GM19025 (cell line): ENCODE data around the gene DNAAF5.

Experiments
- ATAC-seq: cut with Tn5 transposase; IDR thresholded peaks from one replicate; pipeline ENCODE4 v1.9.1; 2021; ENCODE audit warnings: mild to moderate bottlenecking, low read depth, moderate library complexity; ENCODE audit not compliant: unreplicated experiment

The DNAAF5 gene

DNA sequence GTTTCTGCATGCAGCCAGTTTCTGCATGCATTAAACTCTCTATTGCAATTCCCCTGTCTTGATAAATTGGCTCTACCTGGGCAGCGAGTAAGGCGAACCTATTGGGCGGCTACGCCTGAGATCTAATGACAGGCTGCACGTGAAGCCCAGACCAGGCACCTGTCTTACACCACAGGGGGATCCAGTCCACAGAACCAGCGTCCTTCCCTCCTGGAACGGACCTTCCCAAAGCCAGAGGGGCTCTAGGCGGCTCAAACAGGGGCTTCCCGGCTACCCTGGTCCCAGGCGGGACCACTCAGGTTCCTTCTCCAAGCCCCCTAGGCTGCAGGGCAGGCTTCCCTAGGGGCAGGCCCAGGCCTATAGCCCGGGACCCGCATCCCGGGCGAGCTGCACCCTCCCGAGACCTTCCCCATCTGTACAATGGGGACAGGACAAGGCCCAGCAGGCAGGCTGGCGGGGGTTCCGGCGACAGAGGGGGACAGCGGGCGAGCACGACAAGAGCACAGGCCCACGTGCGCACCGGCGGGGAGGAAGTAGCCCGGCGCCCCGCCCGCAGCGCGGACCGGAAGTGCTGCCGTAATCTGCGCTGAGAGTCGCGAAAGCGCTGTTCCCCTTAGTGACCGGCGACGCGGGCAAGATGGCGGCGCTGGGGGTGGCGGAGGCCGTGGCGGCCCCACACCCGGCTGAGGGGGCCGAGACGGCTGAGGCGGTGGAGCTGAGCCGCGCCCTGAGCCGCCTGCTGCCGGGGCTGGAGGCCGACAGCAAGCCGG, at the start of gene DNAAF5:
Gene DNAAF5, plus strand, starts transcription at position 616 of the 770 bp plus-strand sequence. Its CDS starts 22 bp downstream, at position 638.
- ATAC-seq, result peak; percentile 85

DNA sequence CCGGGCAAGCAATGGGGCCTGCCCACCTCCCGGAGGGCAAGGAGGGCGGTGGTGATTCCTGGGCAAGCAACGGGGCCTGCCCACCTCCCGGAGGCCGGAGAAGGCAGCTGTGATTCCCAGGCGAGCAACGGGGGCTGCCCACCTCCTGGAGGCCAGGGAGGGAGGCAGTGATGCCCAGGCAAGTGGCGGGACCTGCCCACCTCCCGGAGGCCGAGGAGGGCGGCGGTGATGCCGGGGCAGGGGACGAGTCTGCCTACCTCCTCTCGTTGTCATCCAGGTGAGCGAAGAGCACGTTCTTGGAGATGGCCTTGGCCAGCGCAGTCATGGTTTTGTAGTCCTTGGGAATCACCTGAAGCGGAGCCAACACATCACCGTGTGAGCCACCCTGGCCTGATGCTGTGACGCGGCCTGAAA, 49.5 kb upstream of the DNAAF5 start:
- ATAC-seq, result no peak

DNA sequence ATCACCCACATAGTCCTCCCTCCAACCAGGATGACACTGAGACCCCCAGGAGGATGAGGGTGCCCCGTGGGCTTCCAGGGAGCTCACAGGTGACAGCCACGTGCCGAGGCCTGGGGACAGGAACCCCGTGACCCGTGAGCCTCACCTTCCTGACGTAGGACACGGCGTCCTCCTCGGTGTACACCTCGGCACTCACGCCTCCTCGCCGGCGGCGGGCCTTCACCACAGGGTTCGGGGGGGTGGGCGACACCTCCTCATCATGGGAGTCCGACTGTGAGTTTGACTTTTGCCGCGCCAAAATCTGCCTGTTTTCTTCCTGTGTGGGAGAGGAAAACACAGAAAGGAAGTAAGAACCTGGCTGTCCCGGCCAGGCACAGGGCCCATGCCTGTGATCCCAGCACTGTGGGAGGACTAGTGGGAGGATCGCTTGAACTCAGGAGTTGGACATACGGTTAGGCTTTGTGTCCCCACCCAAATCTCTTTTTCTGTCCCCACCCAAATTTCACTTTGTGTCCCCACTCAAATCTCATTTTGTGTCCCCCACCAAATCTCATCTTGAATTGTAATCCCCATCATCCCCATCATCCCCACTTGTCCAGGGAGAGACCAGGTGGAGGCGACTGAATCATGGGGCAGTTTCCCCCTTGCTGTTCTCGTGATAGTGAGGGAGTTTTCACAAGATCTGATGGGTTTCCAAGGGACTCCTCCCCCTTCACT, 45.9 kb upstream of the DNAAF5 start:
- no peak for ATAC-seq

DNA sequence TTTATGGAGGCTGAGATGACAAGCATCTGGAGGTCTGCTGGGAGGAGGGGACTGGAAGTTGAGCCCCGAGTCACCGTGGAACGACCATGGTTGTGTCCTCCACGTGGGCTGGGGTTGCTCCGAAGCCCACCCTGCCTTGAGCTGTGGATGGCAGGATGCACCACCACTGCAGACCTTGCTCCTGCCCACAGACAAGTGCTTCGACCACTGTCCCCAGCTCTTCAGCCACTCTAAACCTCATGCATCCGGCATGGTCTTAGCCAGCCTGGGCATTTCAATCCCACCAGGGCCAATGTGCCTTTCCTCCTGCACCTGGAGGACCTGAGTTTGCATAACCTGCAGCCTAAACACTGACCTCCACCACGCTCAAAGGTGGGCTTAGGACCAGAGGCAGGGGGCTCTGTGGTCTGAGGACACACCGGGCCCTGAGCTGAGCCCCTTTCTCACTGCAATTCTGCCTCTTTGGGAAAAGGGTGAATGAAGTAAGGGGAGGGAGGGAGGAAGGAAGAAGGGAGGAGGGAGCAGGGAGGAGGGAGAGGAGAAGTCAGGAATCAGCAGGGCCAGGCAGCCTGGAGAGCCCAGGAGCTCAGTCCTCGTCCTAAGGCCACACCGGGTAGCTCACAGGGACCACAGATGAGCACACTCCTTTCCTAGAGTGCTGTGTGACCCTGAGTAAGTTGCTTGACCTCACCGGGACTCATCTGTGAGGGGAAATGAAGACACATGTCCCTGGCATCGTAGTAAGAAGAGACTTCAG, 44.8 kb upstream of the DNAAF5 start:
- no peak for ATAC-seq

DNA sequence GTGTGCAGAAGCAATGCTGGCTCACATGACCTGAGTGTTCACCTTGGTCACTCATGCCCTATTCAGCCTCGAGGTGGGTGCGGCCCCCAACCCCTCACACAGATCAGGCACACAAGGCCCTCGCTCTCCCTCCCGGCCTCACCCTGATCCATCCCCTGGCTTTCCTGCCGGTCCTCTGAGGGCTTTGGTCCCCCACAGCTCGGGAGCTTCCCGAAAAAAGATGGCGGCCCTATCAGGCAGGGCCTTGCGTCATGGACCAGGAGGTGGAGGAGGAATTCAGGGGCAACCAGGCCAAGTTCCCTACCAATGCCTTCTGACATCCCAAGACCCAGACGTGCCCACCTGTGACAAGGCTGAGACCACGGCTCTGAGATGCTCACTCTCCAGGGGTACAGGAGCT, 43.7 kb upstream of the DNAAF5 start:
- ATAC-seq, result no peak

DNA sequence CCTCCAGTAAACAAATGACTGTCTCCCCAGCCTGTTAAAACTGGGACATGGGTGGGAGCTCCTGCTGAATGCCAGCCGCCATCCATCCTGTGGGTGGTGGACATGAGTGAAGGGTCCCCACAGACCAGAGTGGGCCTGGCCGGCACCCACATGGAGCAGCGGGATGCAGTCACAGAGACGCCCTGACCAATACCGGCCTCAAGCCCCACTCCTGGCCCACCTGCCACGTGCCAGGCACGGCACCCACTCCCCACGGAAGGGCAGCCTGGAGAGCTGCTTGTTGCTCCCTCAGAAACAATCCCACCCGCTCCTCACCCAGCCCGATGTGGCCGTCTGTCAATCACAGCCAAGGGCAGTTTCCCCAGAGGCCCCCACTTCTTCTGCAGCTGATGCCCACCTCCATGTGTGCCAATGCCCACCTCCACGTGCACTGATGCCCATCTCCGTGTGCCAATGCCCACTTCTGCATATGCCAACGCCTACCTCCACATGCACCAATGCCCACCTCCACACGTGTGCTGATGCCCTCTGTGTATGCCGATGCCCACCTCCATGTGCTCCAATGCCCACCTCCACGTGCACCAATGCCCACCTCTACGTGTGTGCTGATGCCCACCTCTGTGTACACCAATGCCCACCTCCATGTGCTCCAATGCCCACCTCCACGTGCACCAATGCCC, 42.8 kb upstream of the DNAAF5 start:
- no peak for ATAC-seq

DNA sequence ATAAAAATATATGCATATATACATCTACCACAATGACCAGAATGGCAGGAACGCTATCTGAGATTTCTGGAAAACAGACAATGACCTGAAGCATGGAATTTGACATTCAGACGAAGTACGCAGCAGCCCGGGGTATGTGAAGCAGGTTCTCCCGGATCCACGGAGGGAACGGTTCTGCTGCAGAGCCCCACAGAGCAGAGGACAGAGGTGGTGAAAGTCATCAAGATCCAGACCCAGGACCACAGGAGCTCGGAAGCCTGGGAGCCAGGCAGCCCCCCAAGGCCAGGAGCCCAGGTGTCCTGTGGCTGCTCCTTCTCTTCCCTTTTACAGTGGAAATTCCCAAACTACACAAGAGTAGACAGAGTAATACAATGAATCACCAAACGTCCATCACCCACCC, 42.1 kb upstream of the DNAAF5 start:
- ATAC-seq, result no peak

DNA sequence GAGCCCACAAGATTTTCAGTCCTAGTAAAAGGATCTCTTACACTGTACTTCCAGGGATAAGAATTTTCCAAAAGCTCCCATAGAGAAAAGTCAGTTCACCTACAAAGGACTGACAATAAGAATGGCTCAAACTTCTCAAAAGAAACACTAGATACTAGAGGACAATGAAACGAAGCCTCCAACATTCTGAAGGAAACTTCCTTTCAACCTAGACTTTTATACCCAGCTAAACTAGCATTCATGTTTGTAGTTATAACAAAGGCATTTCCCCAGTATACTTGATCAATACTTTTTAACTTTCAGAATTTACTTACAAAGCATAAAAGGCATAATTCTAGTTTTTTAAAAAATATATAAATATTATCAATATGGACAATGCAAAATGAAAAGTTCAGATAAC, 41.0 kb upstream of the DNAAF5 start:
- no peak for ATAC-seq

DNA sequence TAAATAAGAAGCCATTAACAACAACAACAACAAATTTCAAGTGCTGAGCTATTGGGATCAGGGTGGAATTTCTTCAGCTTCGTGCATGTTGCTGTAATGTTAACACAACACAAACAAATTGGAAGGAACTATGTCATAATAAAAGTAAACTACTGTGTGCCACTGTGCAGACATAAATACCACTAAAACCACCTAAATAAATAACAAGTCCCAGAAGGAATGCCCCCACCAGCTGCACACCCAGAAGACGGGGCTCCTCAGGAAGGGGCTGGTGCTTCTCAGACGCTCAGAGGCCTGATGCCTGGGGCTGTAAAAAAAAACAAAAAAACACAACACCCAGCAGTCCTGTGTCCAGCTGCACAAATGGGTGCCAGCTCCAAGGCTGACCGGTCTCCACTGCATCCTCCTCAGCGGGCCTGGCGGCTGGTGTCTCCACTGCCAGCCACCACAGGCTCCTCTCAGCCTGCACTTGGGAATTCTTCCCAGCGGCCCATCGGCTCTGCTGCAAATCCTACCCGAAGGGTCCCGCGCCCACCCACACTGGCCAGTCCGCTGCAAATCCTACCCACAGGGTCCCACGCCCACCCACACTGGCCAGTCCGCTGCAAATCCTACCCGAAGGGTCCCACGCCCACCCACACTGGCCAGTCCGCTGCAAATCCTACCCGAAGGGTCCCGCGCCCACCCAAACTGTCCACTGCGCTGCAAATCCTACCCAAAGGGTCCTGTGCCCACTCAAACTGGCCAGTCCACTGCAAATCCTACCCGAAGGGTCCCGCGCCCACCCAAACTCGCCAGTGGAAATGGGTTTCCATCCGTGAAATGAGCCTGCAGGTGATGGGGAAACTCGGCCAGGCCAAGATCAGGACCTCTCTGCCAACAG, 35.8 kb upstream of the DNAAF5 start:
- ATAC-seq, result no peak

DNA sequence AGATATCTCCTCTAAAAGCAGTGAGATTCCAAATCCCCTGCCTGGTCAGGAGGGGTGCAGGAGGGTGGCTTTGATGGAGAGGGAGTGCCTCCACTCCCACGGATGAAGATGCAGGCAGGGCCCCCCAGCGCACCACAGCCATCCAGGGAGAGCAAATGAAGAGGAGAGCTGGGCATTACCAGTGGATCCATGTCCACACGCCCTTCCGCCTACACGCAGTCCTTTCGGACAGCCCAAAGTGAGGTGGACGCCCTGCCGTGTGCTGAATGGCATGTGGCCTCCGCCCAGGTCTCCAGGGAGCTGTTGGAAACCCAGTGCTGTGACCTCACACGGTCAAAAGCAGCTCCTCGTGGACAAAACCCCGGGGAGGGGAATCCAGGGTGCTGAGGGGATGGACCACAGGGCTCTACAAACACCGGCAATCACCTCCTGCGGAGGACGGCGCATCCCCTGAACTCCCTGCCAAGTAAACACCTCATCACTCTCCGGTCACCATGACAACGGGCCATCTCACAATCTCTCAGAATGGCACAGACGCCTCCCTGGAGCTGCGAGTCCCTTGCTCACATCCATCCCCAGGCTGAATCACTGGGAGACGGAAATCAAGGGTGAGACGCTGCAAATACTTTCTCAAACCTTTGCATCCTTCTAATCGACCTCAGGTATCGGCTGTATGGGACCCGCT, 35.0 kb upstream of the DNAAF5 start:
- ATAC-seq, result no peak

DNA sequence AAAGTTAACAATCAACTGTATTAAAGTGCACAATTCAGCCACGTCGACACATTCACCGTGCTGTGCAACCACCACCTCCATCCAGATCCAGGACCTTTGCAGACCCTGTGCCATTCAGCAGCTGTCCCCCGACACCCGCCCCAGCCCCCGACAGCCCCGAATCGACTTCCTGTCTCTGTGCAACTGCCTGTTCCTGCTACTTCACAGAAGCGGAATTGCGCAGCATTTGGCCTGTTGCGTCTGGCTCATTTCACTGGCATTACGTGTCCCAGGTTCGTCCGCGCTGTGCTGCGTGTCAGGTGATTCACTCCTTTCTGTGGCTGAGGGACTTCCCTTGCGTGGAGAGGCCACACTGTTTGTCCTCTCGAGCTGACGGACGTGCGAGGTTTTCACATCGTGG, 33.2 kb upstream of the DNAAF5 start:
- ATAC-seq, result no peak

DNA sequence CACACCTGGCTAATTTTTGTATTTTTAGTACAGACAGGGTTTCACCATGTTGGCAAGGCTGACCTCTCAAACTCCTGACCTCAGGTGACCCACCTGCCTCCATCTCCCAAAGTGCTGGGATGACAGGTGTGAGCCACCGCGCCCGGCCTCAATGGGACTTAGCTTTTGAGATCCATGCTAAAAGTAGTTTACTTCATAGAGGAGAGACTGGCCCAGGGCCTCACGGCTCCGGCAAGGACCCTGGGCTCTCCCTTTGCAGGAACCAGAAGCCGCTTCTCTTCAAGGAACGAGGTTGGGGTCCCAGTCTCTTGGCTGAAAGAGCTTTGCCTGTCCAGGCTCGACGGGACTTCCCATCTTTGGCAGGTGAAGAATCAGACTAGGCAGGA, 30.1 kb upstream of the DNAAF5 start:
- no peak for ATAC-seq

DNA sequence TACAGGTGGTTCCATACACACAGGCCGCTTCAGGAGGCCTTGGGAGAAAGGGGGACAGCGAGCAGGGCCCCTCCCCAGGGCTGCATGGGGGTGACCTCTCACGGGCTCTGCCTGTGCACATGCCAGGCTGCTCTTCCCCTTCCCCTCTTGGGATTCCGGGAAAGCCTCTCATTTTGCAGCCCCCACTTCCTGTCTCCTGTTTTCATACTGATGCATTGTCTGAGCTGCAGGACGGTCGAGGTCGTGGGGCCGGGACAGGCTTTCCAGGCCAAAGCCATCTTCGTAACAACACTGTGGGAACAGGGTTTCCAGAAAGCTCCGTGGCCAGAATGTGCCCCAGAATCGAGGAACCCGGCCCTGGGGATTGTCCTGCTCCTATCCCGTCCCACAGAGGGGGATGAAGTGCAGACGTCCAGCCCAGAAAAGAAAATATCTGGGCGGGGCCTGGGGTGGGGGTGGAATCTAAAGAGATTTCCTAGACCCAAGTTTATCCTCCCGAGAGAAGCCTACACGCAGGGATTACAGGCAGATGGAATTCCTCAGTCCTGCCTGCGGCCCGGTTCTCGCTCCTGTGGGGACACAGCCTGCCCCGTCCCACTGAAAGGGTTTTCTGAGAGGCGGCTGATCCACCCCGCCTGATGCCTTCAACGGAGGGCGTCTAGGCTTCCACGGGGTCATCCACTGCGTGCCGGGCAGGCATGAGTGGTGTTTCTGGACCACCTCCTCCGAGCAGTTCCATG, 29.5 kb upstream of the DNAAF5 start:
- no peak for ATAC-seq

DNA sequence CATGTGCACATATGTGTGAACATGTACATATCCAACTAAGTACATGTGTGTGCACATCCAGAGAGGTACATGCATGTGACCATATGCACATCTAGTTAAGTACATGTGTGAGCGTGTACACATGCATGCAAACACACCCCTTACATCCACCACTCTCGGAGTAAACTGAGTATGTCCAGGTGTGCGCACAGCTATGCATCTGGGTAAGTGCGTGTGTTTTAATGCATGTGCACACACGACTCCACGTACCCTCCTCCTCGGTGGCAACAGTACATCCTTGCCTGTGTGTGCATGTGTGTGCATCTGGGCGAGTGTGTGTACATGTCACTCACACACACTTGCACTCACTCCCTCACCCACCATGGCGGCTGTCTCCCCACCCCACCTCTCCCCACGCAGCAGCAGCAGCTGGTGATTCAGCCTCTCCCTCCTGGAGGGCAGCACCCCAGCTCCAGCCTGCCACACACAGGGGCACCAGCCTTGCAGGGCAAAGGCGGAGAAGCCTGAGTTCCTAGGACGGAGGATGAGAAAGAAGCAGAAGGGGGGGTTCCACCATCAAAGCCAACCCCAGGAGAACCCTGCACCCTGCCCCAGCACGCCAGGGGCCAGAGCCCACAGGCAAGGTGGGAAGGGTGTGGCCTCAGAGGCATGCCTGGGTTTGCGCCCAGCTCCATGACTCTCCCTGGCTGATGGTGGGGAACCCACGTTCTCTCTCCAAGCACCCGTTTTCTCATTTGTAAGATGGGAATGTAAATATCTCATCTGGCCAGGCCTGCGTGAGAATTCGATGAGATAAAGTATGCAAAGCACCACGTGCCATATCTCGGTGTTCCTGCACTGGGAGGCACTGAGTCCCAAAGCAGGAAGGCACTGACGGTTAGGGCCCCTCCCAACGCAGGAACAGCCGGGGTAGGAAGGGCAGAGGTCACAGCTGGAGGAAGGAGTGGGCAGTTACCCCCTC, 27.7 kb upstream of the DNAAF5 start:
- no peak for ATAC-seq

DNA sequence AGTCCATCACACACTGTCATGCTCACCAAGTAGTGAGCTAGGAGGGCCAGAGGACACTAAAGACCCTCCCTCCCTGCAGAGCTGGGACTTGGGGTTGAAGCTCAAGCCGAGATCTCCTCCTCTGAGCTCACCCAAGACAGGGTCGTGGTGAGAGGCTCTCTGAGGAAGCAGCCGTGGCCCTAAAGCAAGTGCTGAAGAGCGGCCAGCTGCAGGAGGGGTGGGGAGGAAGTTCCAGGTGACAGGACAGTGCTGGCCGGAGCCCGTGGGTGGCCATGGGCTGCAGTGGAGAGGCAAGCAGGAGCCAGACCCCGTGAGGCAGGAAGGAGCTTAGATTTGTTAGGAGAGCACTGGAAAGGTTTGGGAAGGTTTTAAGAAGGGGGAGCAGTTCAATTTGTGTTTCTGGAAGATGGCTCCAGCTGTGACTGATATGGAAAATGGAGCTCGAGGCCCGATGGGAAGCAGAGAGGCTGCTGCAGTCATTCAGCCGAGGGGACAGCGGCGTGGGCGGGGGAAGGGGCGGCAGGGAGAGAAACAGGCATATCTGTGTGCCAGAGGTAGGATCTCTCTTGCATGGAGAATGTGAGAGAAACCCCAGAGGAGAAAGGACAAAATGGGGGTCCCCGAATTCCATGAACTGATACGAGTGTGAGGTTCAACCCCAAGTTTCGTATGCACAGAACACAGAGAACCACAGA, 26.9 kb upstream of the DNAAF5 start:
- ATAC-seq, result no peak

DNA sequence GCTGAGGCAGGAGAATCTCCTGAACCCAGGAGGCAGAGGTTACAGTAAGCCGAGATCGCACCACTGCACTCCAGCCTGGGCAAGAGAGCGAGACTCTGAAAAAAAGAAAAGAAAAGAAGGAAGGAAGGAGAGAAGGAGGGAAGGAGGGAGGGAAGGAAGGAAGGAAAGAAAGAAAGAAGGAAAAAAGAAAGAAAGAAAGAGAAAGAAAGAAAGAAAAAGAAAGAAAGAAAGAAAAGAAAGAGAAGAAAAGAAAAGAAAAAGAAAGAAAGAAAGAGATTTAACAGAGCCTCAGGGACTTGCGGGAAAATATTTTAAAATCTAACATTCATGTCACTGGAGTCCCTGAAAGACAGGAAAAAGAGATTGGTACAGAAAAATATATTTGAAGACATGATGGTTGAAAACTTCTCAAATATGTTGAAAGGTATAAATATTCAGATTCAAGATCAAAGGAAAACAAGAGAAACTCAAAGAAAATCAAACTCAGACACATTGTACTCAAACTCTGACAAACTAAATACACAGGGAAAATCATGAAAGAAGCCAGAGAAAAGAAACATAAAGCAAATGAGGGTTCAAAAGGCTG, 25.3 kb upstream of the DNAAF5 start:
- ATAC-seq, result no peak

DNA sequence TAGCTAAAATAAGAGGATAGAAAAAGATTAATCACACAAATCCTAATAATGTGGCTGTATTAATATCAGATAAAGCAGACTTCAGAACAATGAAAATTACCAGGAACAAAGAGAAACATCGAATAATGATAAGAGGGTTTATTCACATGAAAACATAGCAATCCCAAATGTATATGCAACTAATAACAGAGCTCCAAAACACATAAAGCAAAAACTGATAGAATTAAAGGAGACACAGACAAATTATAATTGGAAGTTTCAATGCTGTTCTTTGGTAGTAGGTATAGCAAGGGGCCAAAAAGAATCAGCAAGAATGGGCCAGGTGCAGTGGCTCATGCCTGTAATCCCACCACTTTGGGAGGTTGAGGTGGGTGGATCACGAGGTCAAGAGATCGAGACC, 23.4 kb upstream of the DNAAF5 start:
- no peak for ATAC-seq
